Peyer's patch (tissue), 4 donors: ENCODE results near the gene ZNF8. TPM values are rescaled to one million over a fixed set of nuclear protein-coding genes. Genes with fewer than 3 reads are reported as not detected.

Source experiments
- DNase-seq, 3 donors: peaks; one replicate each; pipeline ENCODE4 v3.0.0-alpha.2; 2017 to 2019
- H3K27ac ChIP-seq, 4 donors: fragments of 200-600 bp; sonication (generic); one replicate each; pipeline ENCODE4 v1.5.1; 2016 to 2019
- H3K27me3 ChIP-seq, 2 donors: fragments of 200-600 bp; sonication (generic); one replicate each; pipeline ENCODE4 v1.5.1; 2019
- H3K36me3 ChIP-seq, 3 donors: fragments of 200-600 bp; sonication (generic); one replicate each; pipeline ENCODE4 v1.5.1; 2016 to 2019
- H3K4me1 ChIP-seq, 4 donors: fragments of 200-600 bp; sonication (generic); one replicate each; pipeline ENCODE4 v1.5.1; 2016 to 2019
- H3K4me3 ChIP-seq, 4 donors: fragments of 200-600 bp; sonication (generic); 1 replicate in 3 of 4; 2 replicates in 1 of 4; pipeline ENCODE4 v1.5.1; 2016 to 2019; ENCODE audit warnings: mild to moderate bottlenecking in 1 of 4
- H3K9me3 ChIP-seq, 4 donors: fragments of 200-600 bp; sonication (generic); one replicate each; pipeline ENCODE4 v1.5.1; 2016 to 2019; ENCODE audit warnings: mild to moderate bottlenecking in 1 of 4
- POLR2A ChIP-seq, 2 donors: fragments of 450-650 bp; IDR thresholded peaks; one replicate each; pipeline ENCODE4 v1.5.1; 2017; ENCODE audit warnings: antibody characterized with exemption in 2 of 2, mild to moderate bottlenecking in 2 of 2, moderate library complexity in 2 of 2
- total RNA-seq, 4 donors: library from RNA; depleted of rRNA; stranded (reverse); fragments of >200 nt; gene quantifications; one replicate each; pipeline ENCODE4 v1.1.0, GENCODE V29; 2016
- TF ChIP-seq, protein P1 (sequence below), 6 experiments: fragments of 450-650 bp in 4 of 6; fragments of 200-600 bp in 2 of 6; sonication (generic) in 1 of 6; IDR thresholded peaks; one replicate each; pipeline ENCODE4 v1.5.1; 2017 to 2019; ENCODE audit warnings: antibody characterized with exemption in 6 of 6, mild to moderate bottlenecking in 3 of 6, moderate library complexity in 1 of 6

ZNF8 gene
- total RNA-seq, 4 donors from 2014 or later = 7.0 to 8.9 (median 7.9) TPM

DNA sequence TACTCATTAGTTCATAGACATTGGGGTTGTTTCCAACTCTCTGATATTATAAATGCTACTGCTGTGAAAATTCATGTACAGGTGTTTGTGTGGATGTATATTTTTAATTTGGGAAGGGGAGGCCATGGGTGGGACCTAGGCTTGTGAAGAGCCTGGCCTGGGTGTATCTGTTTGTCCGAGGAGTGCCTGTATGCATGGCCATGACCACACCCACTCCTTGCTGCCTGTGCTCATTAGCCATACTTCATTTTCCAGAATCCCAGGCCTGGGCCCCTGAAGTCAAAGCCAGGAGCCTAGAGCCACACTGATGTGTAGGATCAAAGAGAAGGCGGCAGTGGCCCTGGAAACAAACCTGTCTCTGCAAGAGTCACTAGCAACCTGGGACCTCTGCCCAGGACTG, 36.8 kb downstream of the ZNF8 start:
- peaks cover 0 to 42% (median 4%) of the 10 kb centered on the region in 3 donors for H3K36me3 ChIP-seq
- TF ChIP-seq POLR2A (IDR thresholded peaks at IDR 0.05) = no peak
- TF ChIP-seq, protein P1, sequence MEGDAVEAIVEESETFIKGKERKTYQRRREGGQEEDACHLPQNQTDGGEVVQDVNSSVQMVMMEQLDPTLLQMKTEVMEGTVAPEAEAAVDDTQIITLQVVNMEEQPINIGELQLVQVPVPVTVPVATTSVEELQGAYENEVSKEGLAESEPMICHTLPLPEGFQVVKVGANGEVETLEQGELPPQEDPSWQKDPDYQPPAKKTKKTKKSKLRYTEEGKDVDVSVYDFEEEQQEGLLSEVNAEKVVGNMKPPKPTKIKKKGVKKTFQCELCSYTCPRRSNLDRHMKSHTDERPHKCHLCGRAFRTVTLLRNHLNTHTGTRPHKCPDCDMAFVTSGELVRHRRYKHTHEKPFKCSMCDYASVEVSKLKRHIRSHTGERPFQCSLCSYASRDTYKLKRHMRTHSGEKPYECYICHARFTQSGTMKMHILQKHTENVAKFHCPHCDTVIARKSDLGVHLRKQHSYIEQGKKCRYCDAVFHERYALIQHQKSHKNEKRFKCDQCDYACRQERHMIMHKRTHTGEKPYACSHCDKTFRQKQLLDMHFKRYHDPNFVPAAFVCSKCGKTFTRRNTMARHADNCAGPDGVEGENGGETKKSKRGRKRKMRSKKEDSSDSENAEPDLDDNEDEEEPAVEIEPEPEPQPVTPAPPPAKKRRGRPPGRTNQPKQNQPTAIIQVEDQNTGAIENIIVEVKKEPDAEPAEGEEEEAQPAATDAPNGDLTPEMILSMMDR (IDR thresholded peaks at IDR 0.05) = no peak
- no peak overlapping the region for H3K4me3 ChIP-seq
- H3K27ac ChIP-seq = no peak overlapping the region
- no peaks in the 10 kb centered on the region for H3K4me1 ChIP-seq
- H3K27me3 ChIP-seq = no peaks in the 10 kb centered on the region
- H3K9me3 ChIP-seq = no peaks in the 10 kb centered on the region
- peak in 1 of 3 donors; percentile 26 for DNase-seq

DNA sequence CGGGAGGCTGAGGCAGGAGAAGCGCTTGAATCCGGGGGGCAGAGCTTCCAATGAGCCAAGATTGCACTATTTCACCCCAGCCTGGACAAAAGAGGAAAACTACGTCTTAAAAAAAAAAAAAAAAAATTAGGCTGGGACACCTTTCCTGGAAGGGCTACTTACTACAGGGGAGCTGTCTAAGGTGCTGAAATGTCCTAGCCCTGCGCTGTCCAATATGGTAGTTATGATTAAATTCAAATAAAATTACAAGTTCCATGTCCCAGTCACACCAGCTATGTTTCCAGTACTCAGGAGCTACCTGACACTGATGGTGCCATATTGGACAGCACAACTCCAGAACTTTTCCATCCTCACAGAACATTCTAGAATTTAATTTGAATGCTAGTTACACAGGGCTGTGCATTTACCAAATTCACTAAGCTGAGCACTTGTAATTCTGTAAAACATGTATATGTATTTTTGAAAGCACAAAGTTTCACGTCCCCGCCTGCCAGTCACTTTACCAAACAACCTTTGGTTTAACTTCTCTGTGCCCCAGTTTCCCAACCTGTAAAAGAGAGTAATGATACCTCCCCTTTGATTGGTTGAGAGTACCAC, 38.8 kb downstream of the ZNF8 start:
- Histone ChIP-seq H3K9me3 (no peaks in the 10 kb centered on the region), H3K27me3 (no peaks in the 10 kb centered on the region), H3K27ac (no peak overlapping the region), H3K4me3 (no peak overlapping the region), H3K36me3 (peaks cover 0 to 28% (median 2%) of the 10 kb centered on the region in 3 donors), H3K4me1 (no peaks in the 10 kb centered on the region)
- DNase-seq = peak in 1 of 3 donors; percentile 6
- TF ChIP-seq POLR2A (IDR thresholded peaks at IDR 0.05) = no peak
- TF ChIP-seq, protein P1 (IDR thresholded peaks at IDR 0.05) = no peak

- H3K36me3 ChIP-seq = peaks cover 0 to 20% (median 0%) of the 10 kb centered on the region in 3 donors
Measured at GRCh38 chr19:58318297-58318696, 39.5 kb downstream of the ZNF8 start.

GRCh38 chr19:58319241-58319640, 40.5 kb downstream of the ZNF8 start:
- Histone ChIP-seq H3K9me3 (no peaks in the 10 kb centered on the region), H3K27me3 (no peaks in the 10 kb centered on the region), H3K36me3 (peaks cover 0 to 13% (median 0%) of the 10 kb centered on the region in 3 donors), H3K4me3 (no peak overlapping the region), H3K27ac (no peak overlapping the region), H3K4me1 (no peaks in the 10 kb centered on the region)
- TF ChIP-seq POLR2A (IDR thresholded peaks at IDR 0.05) = no peak
- TF ChIP-seq, protein P1 (IDR thresholded peaks at IDR 0.05) = no peak
- peak in 1 of 3 donors; percentile 32 for DNase-seq

More at GRCh38 chr19:58318297-58318696, 39.5 kb downstream of the ZNF8 start:
- peak in 1 of 3 donors; percentile 10 for DNase-seq
- TF ChIP-seq, protein P1 (IDR thresholded peaks at IDR 0.05) = no peak
- TF ChIP-seq POLR2A (IDR thresholded peaks at IDR 0.05) = no peak
- Histone ChIP-seq H3K27me3 (no peaks in the 10 kb centered on the region), H3K4me3 (no peak overlapping the region), H3K9me3 (no peaks in the 10 kb centered on the region), H3K4me1 (no peaks in the 10 kb centered on the region), H3K27ac (no peak overlapping the region)

DNA sequence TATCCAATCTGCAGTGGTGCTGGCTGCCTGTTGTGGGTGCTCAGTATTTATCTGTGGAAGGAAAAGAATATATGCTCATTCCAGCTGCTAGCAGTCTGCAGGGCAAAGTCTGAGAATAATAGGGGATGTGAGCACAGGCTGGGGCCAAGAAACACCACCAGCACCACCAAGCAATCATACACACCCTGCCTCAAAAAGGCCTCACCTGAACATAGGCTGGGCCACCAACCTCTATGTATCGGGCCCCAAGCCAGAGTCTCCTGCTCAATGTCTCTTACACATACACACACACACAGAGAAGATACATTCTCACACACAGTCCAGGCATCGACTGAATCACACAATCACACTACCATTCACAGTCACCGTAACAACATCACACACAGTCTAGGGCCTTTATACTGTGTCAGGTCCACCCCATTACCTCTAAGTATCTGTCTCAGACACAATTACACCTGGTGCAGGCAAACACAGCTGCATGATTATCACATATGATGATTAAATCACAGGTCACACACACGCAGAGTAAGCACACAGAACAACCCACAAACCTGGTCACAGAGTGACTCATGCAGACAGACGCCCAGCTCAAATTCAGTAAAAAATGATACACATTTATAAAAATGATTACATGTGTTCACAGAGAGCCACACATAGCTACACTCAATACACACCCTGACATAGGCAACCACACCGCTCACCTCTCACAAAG, 46.7 kb downstream of the ZNF8 start:
- no peak for TF ChIP-seq POLR2A (IDR thresholded peaks at IDR 0.05)
- TF ChIP-seq, protein P1 (IDR thresholded peaks at IDR 0.05) = no peak
- H3K9me3 ChIP-seq = no peaks in the 10 kb centered on the region
- no peaks in the 10 kb centered on the region for H3K27me3 ChIP-seq
- H3K27ac ChIP-seq = no peak overlapping the region
- H3K4me3 ChIP-seq = peak overlapping the region in 1 of 4 donors; percentile 68
- DNase-seq = no peak
- peaks cover 0 to 24% (median 7%) of the 10 kb centered on the region in 4 donors for H3K4me1 ChIP-seq
- H3K36me3 ChIP-seq = no peaks in the 10 kb centered on the region
